H1 (cell line): ENCODE data around the gene LRRC28.

Experiments used
- CEBPB ChIP-seq: IDR thresholded peaks from 2 replicates; pipeline ENCODE4 v1.6.1; 2012; ENCODE audit warnings: low read depth, low read length
- CTCF ChIP-seq, 3 experiments: IDR thresholded peaks; 1 replicate in 2 of 3; 2 replicates in 1 of 3; pipeline versions ENCODE4 v1.5.1 to v1.6.1; 2011; ENCODE audit warnings: low read length in 3 of 3, mild to moderate bottlenecking in 3 of 3, inconsistent platforms in 2 of 3, low read depth in 1 of 3, moderate library complexity in 1 of 3; ENCODE audit not compliant: insufficient read depth in 1 of 3; ENCODE audit errors: control extremely low read depth in 1 of 3
- EP300 ChIP-seq, 2 experiments: IDR thresholded peaks; 1 replicate in 1 of 2; 2 replicates in 1 of 2; pipeline ENCODE4 v1.6.1; 2011 to 2012; ENCODE audit warnings: low read depth in 2 of 2, low read length in 2 of 2, mild to moderate bottlenecking in 2 of 2, borderline replicate concordance in 1 of 2, inconsistent platforms in 1 of 2, moderate library complexity in 1 of 2
- POLR2A ChIP-seq, 2 experiments: IDR thresholded peaks; 1 replicate in 1 of 2; 2 replicates in 1 of 2; pipeline ENCODE4 v1.6.1; 2011; ENCODE audit warnings: low read depth in 2 of 2, low read length in 2 of 2, mild to moderate bottlenecking in 2 of 2; ENCODE audit errors: control extremely low read depth in 1 of 2
- POLR2AphosphoS5 ChIP-seq: IDR thresholded peaks from 2 replicates; pipeline ENCODE4 v1.6.1; 2011; ENCODE audit warnings: low read depth, low read length
- TAF1 ChIP-seq: IDR thresholded peaks from 2 replicates; pipeline ENCODE4 v1.6.1; 2011; ENCODE audit warnings: mild to moderate bottlenecking, low read depth, low read length
- YY1 ChIP-seq: IDR thresholded peaks from 2 replicates; pipeline ENCODE4 v1.6.1; 2011; ENCODE audit warnings: low read depth, mild to moderate bottlenecking, low read length

DNA sequence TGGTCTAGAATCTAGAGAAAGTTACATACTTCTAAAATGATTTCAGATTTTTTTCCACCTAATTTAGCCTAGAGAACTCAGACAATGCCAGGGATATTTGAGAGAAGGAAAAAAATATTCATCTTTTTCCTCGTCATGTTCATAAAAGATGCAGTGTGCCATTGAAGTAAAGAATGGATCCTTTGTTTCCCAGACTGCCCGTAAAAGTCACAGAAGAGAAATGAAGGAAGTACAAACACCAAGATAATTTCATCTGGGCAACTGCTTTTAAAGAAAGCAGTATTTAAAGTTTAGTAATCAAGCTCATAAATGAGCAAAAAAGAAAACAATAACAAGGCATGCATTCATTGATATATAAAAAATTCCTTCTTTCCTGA lies 49.1 kb upstream of the LRRC28 start:
- no peak for TF ChIP-seq CTCF (IDR thresholded peaks at IDR 0.05; ENCODE audit: control extremely low read depth in 1 of 3, insufficient read depth in 1 of 3, low read depth in 1 of 3, low read length in 3 of 3)
- no peak for TF ChIP-seq TAF1
- TF ChIP-seq EP300 (IDR thresholded peaks at IDR 0.05; ENCODE audit: borderline replicate concordance in 1 of 2, low read depth in 2 of 2, low read length in 2 of 2) = no peak
- no peak for TF ChIP-seq POLR2A (IDR thresholded peaks at IDR 0.05; ENCODE audit: control extremely low read depth in 1 of 2, low read depth in 2 of 2, low read length in 2 of 2)
- TF ChIP-seq POLR2AphosphoS5 = no peak
- no peak for TF ChIP-seq CEBPB
- no peak for TF ChIP-seq YY1
